HG03108 (cell line): ENCODE results near the gene MCF2L.

ENCODE experiments used
- ATAC-seq: cut with Tn5 transposase; IDR thresholded peaks from one replicate; pipeline ENCODE4 v1.9.1; 2021; ENCODE audit warnings: moderate library complexity; ENCODE audit not compliant: unreplicated experiment

MCF2L gene

GRCh38 chr13:113060557-113061270 is 91.7 kb downstream of the MCF2L start:
- no peak for ATAC-seq

GRCh38 chr13:113061271-113061625 is 92.2 kb downstream of the MCF2L start:
- no peak for ATAC-seq

DNA sequence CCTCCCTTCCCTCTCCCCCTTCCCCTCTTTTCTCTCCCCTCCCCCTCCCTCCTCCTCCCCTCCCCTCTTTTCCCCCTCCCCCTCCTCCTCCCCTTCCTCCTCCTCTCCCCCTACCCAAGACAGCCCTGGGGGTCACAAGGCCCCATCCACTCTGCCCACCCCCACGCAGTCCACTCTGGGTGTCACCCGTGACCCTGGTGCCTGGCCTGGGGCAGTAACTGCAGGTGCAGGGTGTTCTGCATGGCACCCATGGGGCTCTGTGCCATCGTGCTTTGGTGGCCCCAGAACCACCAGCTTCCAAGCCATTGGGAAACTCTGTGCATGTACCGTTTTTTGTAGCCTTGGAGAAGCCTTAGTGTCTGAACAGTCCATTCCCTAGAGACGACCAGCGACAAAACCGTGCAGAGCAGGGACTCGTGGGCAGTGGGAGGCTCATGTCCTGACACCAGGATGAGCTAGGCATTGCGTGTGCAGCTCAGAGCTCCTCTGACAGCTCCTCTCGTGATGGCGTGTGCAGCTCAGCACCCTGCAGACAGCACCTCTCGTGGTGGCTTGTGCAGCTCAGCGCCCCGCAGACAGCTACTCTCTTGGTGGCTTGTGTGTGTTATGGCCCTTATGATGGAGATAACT is 92.9 kb downstream of the MCF2L start:
- ATAC-seq, result no peak

DNA sequence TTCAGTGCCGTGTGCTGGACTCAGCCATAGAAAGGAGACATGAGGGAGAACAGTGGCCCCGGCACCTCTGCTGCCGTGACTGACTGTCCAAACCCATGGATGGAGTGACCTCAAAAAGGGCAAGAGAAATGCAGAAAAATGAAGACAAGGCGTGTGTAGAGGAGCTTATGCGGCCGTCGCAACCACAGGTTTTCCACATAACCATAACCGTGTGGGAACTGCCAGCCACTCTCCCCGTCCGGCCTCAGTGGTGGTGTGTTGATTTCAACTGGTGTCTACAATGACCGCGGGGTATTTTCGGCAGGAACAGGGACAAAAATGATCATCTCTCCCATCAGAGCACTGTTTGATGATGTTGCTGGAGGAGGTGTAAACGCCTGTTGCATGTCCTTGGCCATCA is 93.7 kb downstream of the MCF2L start:
- no peak for ATAC-seq

DNA sequence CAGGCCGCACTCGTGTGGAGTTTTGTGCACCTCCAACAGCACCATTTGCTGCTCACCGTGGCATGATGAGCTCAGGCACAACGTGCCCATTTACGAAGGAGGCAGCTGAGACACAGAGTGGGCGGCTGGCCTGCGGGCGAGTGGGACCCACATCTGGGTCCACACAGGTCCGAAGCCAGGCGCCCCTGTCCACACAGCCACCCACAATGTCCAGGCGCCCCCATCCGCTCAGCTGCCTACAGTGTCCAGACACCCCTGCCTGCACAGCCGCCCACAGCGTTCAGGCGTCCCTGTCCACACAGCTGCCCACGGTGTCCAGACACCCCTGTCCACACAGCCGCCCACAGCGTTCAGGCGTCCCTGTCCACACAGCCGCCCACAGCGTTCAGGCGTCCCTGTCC is 94.1 kb downstream of the MCF2L start:
- ATAC-seq, result no peak

GRCh38 chr13:113064000-113064533 is 95.1 kb downstream of the MCF2L start:
- ATAC-seq, result no peak

- ATAC-seq, result no peak
Measured at GRCh38 chr13:113064534-113065405, 95.8 kb downstream of the MCF2L start.

GRCh38 chr13:113065406-113066141 is 96.6 kb downstream of the MCF2L start:
- no peak for ATAC-seq

GRCh38 chr13:113066142-113066455 is 97.1 kb downstream of the MCF2L start:
- ATAC-seq, result no peak

- no peak for ATAC-seq
Measured at GRCh38 chr13:113066746-113067145, 97.7 kb downstream of the MCF2L start.

DNA sequence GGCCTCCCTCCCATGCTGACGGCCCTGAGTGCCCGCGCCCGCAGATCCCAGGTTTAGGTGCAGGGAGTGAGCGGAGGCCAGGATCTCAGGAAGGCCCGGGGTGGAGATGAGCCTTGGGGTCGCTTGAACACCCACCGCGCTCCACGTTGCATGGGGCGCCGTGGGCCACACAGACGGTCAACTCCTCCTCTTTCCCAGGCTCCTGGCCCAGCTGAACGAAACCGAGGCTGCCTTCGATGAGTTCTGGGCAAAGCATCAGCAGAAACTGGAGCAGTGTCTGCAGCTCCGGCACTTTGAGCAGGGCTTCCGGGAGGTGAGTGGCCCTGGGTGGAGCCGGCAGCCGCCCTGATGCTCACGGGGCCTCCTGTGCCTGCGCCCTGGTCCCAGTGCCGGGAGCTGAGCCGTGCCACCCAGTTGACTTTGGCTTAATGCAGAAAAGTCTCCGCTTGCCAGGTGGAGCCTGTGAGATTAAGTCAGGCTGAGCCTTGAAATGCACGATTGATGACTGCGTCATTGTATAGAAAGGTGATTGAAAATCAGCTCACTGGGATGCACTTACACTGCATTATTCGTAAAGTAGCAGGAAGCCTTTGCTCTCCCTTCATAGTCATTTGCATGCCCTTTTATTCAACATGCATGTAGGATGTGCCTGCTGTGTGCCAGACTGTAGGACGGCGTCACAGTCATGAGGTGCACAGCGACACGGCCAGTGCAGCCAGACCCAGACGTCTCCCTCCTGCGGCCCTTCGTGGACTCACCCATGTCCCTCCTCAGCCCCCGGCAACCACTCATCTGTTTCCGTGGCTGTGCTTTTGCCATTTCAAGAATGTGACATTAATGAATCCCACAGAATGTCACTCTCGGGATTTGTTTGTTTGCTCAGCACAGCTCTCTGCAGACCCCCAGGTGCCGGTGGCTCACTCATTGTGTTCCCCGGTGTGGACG is 101.1 kb downstream of the MCF2L start:
- ATAC-seq, result no peak

GRCh38 chr13:113070855-113071254 is 101.8 kb downstream of the MCF2L start:
- no peak for ATAC-seq

- no peak for ATAC-seq
Measured at GRCh38 chr13:113072376-113072775, 103.4 kb downstream of the MCF2L start.

GRCh38 chr13:113073942-113074341 is 104.9 kb downstream of the MCF2L start:
- ATAC-seq, result no peak

GRCh38 chr13:113074401-113074800 is 105.4 kb downstream of the MCF2L start:
- no peak for ATAC-seq

GRCh38 chr13:113074876-113075275 is 105.9 kb downstream of the MCF2L start:
- ATAC-seq, result no peak

DNA sequence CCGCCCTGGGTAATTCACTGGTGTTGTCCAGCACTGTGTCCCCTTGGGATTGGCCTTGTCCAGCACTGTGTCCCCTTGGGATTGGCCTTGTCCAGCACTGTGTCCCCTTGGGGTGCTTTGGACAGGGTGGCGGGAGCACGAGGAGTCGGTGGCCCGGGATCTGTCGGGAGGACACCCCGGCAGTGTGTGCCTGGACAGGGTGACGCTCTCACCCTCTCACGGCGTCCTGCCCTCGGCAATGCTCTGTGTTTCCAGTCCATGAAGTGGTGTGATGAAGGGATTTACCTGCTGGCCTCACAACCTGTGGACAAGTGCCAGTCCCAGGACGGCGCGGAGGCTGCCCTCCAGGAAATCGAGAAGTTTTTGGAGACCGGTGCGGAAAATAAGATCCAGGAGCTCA is 106.7 kb downstream of the MCF2L start:
- no peak for ATAC-seq

GRCh38 chr13:113076681-113077401 is 107.8 kb downstream of the MCF2L start:
- no peak for ATAC-seq

GRCh38 chr13:113077566-113077952 is 108.5 kb downstream of the MCF2L start:
- ATAC-seq, result no peak
